Lung (tissue), 12 donors: ENCODE data around the gene STEAP2. TPM values are rescaled to one million over a fixed set of nuclear protein-coding genes. Genes with fewer than 3 reads are reported as not detected.

Experiments
- ATAC-seq: fragments of 200-7000 bp; cut with Tn5 transposase; one replicate; pipeline ENCODE4 v1.9.1; 2020; ENCODE audit warnings: moderate number of reproducible peaks; ENCODE audit not compliant: insufficient read depth, low FRiP score
- DNase-seq, 3 donors: peaks; one replicate each; pipeline ENCODE4 v3.0.0-alpha.2; 2013 to 2017
- H3K27ac ChIP-seq, 2 donors: one replicate each; pipeline ENCODE4 v1.5.1; 2013; ENCODE audit warnings: mild to moderate bottlenecking in 2 of 2, moderate library complexity in 2 of 2, control low read depth in 1 of 2, inconsistent platforms in 1 of 2, low read depth in 1 of 2, low read length in 1 of 2
- H3K27me3 ChIP-seq, 3 donors: one replicate each; pipeline ENCODE4 v1.5.1; 2013; ENCODE audit warnings: low read length in 2 of 3; ENCODE audit not compliant: control insufficient read depth in 3 of 3, insufficient read depth in 3 of 3
- H3K36me3 ChIP-seq, 4 donors: one replicate each; pipeline ENCODE4 v1.5.1; 2013; ENCODE audit warnings: low read length in 4 of 4, mild to moderate bottlenecking in 1 of 4, moderate library complexity in 1 of 4; ENCODE audit not compliant: control insufficient read depth in 4 of 4, insufficient read depth in 4 of 4
- H3K4me1 ChIP-seq, 5 donors: one replicate each; pipeline ENCODE4 v1.5.1; 2013; ENCODE audit warnings: low read length in 5 of 5, mild to moderate bottlenecking in 2 of 5, moderate library complexity in 1 of 5; ENCODE audit not compliant: control insufficient read depth in 5 of 5, insufficient read depth in 5 of 5
- H3K4me3 ChIP-seq: one replicate; pipeline ENCODE4 v1.5.1; 2013; ENCODE audit warnings: mild to moderate bottlenecking, control low read depth, moderate library complexity
- H3K9ac ChIP-seq, 2 donors: one replicate each; pipeline ENCODE4 v1.5.1; 2013; ENCODE audit warnings: low read length in 2 of 2, control low read depth in 1 of 2; ENCODE audit not compliant: insufficient read depth in 1 of 2
- H3K9me3 ChIP-seq, 4 donors: one replicate each; pipeline ENCODE4 v1.5.1; 2013; ENCODE audit warnings: low read length in 3 of 4, mild to moderate bottlenecking in 1 of 4, moderate library complexity in 1 of 4; ENCODE audit not compliant: control insufficient read depth in 4 of 4, insufficient read depth in 3 of 4
- WGBS, 2 donors: extraction: QIAGEN DNeasy Blood & Tissue Kit; methylation state at CpG; one replicate each; pipeline ENCODE4 v1.1.7; 2013; 5-methylcytosine and 5-hydroxymethylcytosine counted together
- polyA plus RNA-seq, 2 donors: library from polyadenylated mRNA; stranded (reverse); fragments of 200-250 nt; gene quantifications; one replicate each; pipeline ENCODE4 v1.2.1, GENCODE V29; 2013
- total RNA-seq, 2 donors: library from RNA; depleted of rRNA in 1 of 2; stranded (reverse); fragments of >200 nt in 1 of 2; gene quantifications; one replicate each; pipeline ENCODE4 v1.2.1, GENCODE V29; 2014 to 2021
- TF ChIP-seq, protein P1 (sequence below): IDR thresholded peaks from 2 replicates; pipeline ENCODE4 v1.5.1; 2012; ENCODE audit warnings: mild to moderate bottlenecking; ENCODE audit errors: control extremely low read depth, extremely low read depth
- donor health status: control.
- donor health status: control.
- donor health status: Bipolar disorder and iron deficiency.
- donor health status: healthy.
- donor health status: DM: yes; HTN: yes; CAD: no.

Gene STEAP2
- total and polyA plus RNA-seq, 4 donors = 5.3 to 16.7 (median 11.2) TPM

DNA sequence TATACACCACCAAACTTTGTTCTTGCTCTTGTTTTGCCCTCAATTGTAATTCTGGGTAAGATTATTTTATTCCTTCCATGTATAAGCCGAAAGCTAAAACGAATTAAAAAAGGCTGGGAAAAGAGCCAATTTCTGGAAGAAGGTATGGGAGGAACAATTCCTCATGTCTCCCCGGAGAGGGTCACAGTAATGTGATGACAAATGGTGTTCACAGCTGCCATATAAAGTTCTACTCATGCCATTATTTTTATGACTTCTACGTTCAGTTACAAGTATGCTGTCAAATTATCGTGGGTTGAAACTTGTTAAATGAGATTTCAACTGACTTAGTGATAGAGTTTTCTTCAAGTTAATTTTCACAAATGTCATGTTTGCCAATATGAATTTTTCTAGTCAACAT is 20.9 kb downstream of the STEAP2 start:
- Histone ChIP-seq H3K4me3 (no peak overlapping the region), H3K9me3 (no peaks in the 10 kb centered on the region), H3K27me3 (no peaks in the 10 kb centered on the region), H3K4me1 (no peaks in the 10 kb centered on the region), H3K36me3 (peaks cover 0 to 6% (median 0%) of the 10 kb centered on the region in 4 donors), H3K9ac (no peak overlapping the region), H3K27ac (no peak overlapping the region)
- ATAC-seq (no peak), DNase-seq (no peak)
- 48 to 64% methylated on average over 5 of the region's 5 CpGs for WGBS, 2 donors
- TF ChIP-seq, protein P1, sequence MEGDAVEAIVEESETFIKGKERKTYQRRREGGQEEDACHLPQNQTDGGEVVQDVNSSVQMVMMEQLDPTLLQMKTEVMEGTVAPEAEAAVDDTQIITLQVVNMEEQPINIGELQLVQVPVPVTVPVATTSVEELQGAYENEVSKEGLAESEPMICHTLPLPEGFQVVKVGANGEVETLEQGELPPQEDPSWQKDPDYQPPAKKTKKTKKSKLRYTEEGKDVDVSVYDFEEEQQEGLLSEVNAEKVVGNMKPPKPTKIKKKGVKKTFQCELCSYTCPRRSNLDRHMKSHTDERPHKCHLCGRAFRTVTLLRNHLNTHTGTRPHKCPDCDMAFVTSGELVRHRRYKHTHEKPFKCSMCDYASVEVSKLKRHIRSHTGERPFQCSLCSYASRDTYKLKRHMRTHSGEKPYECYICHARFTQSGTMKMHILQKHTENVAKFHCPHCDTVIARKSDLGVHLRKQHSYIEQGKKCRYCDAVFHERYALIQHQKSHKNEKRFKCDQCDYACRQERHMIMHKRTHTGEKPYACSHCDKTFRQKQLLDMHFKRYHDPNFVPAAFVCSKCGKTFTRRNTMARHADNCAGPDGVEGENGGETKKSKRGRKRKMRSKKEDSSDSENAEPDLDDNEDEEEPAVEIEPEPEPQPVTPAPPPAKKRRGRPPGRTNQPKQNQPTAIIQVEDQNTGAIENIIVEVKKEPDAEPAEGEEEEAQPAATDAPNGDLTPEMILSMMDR = no peak

DNA sequence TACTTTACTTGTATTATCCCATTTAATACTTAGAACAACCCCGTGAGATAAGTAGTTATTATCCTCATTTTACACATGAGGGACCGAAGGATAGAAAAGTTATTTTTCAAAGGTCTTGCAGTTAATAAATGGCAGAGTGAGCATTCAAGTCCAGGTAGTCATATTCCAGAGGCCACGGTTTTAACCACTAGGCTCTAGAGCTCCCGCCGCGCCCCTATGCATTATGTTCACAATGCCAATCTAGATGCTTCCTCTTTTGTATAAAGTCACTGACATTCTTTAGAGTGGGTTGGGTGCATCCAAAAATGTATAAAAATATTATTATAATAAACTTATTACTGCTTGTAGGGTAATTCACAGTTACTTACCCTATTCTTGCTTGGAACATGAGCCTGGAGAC is 22.0 kb downstream of the STEAP2 start:
- Histone ChIP-seq H3K27me3 (no peaks in the 10 kb centered on the region), H3K9me3 (no peaks in the 10 kb centered on the region), H3K36me3 (peaks cover 0 to 6% (median 0%) of the 10 kb centered on the region in 4 donors), H3K4me3 (no peak overlapping the region), H3K27ac (no peak overlapping the region), H3K9ac (no peak overlapping the region), H3K4me1 (no peaks in the 10 kb centered on the region)
- ATAC-seq (no peak), DNase-seq (no peak)
- WGBS, 2 donors = 94 to 96% methylated on average over 6 of the region's 6 CpGs
- TF ChIP-seq, protein P1 = no peak

DNA sequence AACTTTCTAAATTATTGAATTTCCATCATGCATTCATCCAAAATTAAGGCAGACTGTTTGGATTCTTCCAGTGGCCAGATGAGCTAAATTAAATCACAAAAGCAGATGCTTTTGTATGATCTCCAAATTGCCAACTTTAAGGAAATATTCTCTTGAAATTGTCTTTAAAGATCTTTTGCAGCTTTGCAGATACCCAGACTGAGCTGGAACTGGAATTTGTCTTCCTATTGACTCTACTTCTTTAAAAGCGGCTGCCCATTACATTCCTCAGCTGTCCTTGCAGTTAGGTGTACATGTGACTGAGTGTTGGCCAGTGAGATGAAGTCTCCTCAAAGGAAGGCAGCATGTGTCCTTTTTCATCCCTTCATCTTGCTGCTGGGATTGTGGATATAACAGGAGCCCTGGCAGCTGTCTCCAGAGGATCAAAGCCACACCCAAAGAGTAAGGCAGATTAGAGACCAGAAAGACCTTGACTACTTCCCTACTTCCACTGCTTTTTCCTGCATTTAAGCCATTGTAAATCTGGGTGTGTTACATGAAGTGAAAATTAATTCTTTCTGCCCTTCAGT is 25.3 kb downstream of the STEAP2 start:
- Histone ChIP-seq H3K9ac (no peak overlapping the region), H3K4me1 (no peaks in the 10 kb centered on the region), H3K27me3 (no peaks in the 10 kb centered on the region), H3K4me3 (no peak overlapping the region), H3K9me3 (no peaks in the 10 kb centered on the region), H3K27ac (no peak overlapping the region), H3K36me3 (peaks cover 0 to 3% (median 0%) of the 10 kb centered on the region in 4 donors)
- DNase-seq (no peak), ATAC-seq (no peak)
- TF ChIP-seq, protein P1 = no peak
- 94 to 96% methylated on average over 1 of the region's 1 CpG for WGBS, 2 donors

DNA sequence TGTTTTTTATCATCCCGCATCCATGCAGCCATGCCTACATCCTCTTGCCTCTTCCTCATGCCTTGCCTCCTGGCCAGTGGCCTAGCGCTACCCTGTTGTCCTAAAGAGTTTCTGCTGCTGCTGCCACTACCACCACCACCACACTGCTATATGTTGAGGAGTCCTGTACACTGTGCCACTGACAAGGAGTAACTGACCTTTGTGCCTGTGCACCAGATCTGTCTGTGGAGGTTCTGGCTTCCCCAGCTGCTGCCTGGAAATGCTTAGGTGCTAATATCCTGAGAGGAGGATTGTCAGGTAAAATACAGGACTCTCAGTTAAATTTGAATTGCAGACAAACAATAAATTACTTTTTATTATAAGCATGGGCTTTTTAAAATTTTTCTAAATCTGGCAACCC is 26.5 kb downstream of the STEAP2 start:
- no peaks in the 10 kb centered on the region for H3K27me3 ChIP-seq
- no peak overlapping the region for H3K9ac ChIP-seq
- H3K4me1 ChIP-seq = no peaks in the 10 kb centered on the region
- H3K9me3 ChIP-seq = no peaks in the 10 kb centered on the region
- peaks cover 0 to 3% (median 0%) of the 10 kb centered on the region in 4 donors for H3K36me3 ChIP-seq
- TF ChIP-seq, protein P1 = no peak
- WGBS, 2 donors = 95 to 100% methylated on average over 2 of the region's 2 CpGs
- no peak overlapping the region for H3K27ac ChIP-seq
- no peak for ATAC-seq
- no peak overlapping the region for H3K4me3 ChIP-seq
- no peak for DNase-seq
